Type B pancreatic cell (in vitro differentiated cells): ENCODE results near the gene DACT3. TPM values are rescaled to one million over a fixed set of nuclear protein-coding genes. Genes with fewer than 3 reads are reported as not detected.
"Not testable (repeated sequence)": the region's sequence is repeated elsewhere in the genome, so short reads cannot be mapped to it uniquely, and the experiment has no call there.

ENCODE experiments used
- DNase-seq: peaks from one replicate; pipeline ENCODE4 v3.0.0; 2021; ENCODE audit warnings: mixed read lengths; ENCODE audit not compliant: unreplicated experiment; ENCODE audit errors: extremely low spot score
- H3K27ac Mint-ChIP-seq: 2 replicates; pipeline ENCODE4 v1.8.0; 2021; ENCODE audit warnings: mild to moderate bottlenecking, mixed read lengths
- H3K27me3 Mint-ChIP-seq: 2 replicates; pipeline ENCODE4 v1.8.0; 2021; ENCODE audit warnings: mixed read lengths
- H3K36me3 Mint-ChIP-seq: 2 replicates; pipeline ENCODE4 v1.8.0; 2021; ENCODE audit warnings: mixed read lengths
- H3K4me1 Mint-ChIP-seq: one replicate; pipeline ENCODE4 v1.8.0; 2021; ENCODE audit warnings: mixed read lengths; ENCODE audit not compliant: unreplicated experiment
- H3K4me3 Mint-ChIP-seq: 2 replicates; pipeline ENCODE4 v1.8.0; 2021; ENCODE audit warnings: mild to moderate bottlenecking, mixed read lengths
- H3K9me3 Mint-ChIP-seq: 2 replicates; pipeline ENCODE4 v1.8.0; 2021; ENCODE audit warnings: mixed read lengths
- CTCF ChIP-seq: fragments of 200-600 bp; sonication (generic); conservative IDR thresholded peaks from 2 replicates; pipeline ENCODE4 v1.5.0; 2021; ENCODE audit warnings: antibody characterized with exemption, mild to moderate bottlenecking
- total RNA-seq: library from RNA; stranded (reverse); gene quantifications from 2 replicates; pipeline ENCODE4 v1.2.1, GENCODE V29; 2021; ENCODE audit warnings: low replicate concordance

The DACT3 gene
- total RNA-seq, 1 donor from 2014 or later, result 24.5 TPM

- no peak overlapping the region for H3K27ac Mint-ChIP-seq
- H3K4me3 Mint-ChIP-seq, result no peak overlapping the region
- no peak for TF ChIP-seq CTCF
- H3K4me1 Mint-ChIP-seq, result peaks cover 22% of the 10 kb centered on the region
- H3K9me3 Mint-ChIP-seq, result no peaks in the 10 kb centered on the region
- H3K36me3 Mint-ChIP-seq, result no peaks in the 10 kb centered on the region
- peaks cover 22% of the 10 kb centered on the region for H3K27me3 Mint-ChIP-seq
- no peak for DNase-seq
Observed at GRCh38 chr19:46629546-46630025, 31.4 kb downstream of the DACT3 start.

- H3K4me1 Mint-ChIP-seq, result peaks cover 22% of the 10 kb centered on the region
- H3K9me3 Mint-ChIP-seq, H3K36me3 Mint-ChIP-seq, H3K27ac Mint-ChIP-seq, DNase-seq, H3K4me3 Mint-ChIP-seq: not testable (repeated sequence)
- peaks cover 19% of the 10 kb centered on the region for H3K27me3 Mint-ChIP-seq
Observed at GRCh38 chr19:46628970-46629369, 32.0 kb downstream of the DACT3 start.

- no peak for TF ChIP-seq CTCF
- Mint-ChIP-seq H3K27ac (no peak overlapping the region), H3K36me3 (no peaks in the 10 kb centered on the region), H3K9me3 (no peaks in the 10 kb centered on the region), H3K27me3 (peaks cover under 1% of the 10 kb centered on the region), H3K4me1 (peaks cover 9% of the 10 kb centered on the region), H3K4me3 (no peak overlapping the region)
- DNase-seq, result no peak
Observed at GRCh38 chr19:46626446-46626845, 34.5 kb downstream of the DACT3 start.

- H3K27ac Mint-ChIP-seq, result no peak overlapping the region
- TF ChIP-seq CTCF, result no peak
- DNase-seq, result no peak
- peaks cover 4% of the 10 kb centered on the region for H3K4me1 Mint-ChIP-seq
- no peaks in the 10 kb centered on the region for H3K36me3 Mint-ChIP-seq
- H3K9me3 Mint-ChIP-seq, result no peaks in the 10 kb centered on the region
- no peak overlapping the region for H3K4me3 Mint-ChIP-seq
- no peaks in the 10 kb centered on the region for H3K27me3 Mint-ChIP-seq
Observed at GRCh38 chr19:46625731-46626130, 35.3 kb downstream of the DACT3 start.

- no peak for DNase-seq
- Mint-ChIP-seq H3K4me3 (no peak within 1 kb of the TSS), H3K27ac (peak within 1 kb of the TSS; percentile 26), H3K4me1 (peaks cover 4% of the 10 kb centered on the region), H3K9me3 (no peaks in the 10 kb centered on the region), H3K27me3 (no peaks in the 10 kb centered on the region), H3K36me3 (no peaks in the 10 kb centered on the region)
- TF ChIP-seq CTCF, result no peak
Observed at GRCh38 chr19:46624958-46625661, 35.9 kb downstream of the DACT3 start, which contains the start of gene PTGIR. PTGIR (minus strand) TSS chr19:46625089; CDS start chr19:46624225, 864 bp downstream.

GRCh38 chr19:46623915-46624502 lies 37.0 kb downstream of the DACT3 start:
- H3K36me3 Mint-ChIP-seq, result no peaks in the 10 kb centered on the region
- H3K9me3 Mint-ChIP-seq, result no peaks in the 10 kb centered on the region
- H3K27ac Mint-ChIP-seq, result no peak overlapping the region
- peaks cover 4% of the 10 kb centered on the region for H3K4me1 Mint-ChIP-seq
- no peak for DNase-seq
- TF ChIP-seq CTCF, result no peak
- no peaks in the 10 kb centered on the region for H3K27me3 Mint-ChIP-seq
- no peak overlapping the region for H3K4me3 Mint-ChIP-seq
